GM23338 (cell line): ENCODE results near the gene TRIM8. TPM values are rescaled to one million over a fixed set of nuclear protein-coding genes. Genes with fewer than 3 reads are reported as not detected.

ENCODE experiments used
- ATAC-seq: fragments of 200-7000 bp; cut with Tn5 transposase; 3 replicates; pipeline ENCODE4 v1.9.1; 2020
- DNase-seq: peaks from one replicate; pipeline ENCODE4 v3.0.0-alpha.2; 2015; ENCODE audit warnings: low spot score
- H2AFZ ChIP-seq: fragments of 200-600 bp; sonication (generic); 2 replicates; pipeline ENCODE4 v1.8.0; 2016; ENCODE audit warnings: antibody characterized with exemption, mild to moderate bottlenecking, moderate library complexity
- H3F3A ChIP-seq: fragments of 200-600 bp; sonication (generic); replicated peaks from 2 replicates; pipeline ENCODE4 v1.8.0; 2017; ENCODE audit warnings: antibody characterized with exemption, mixed run types, low read depth
- H3K27ac ChIP-seq: fragments of 200-600 bp; sonication (generic); 2 replicates; pipeline ENCODE4 v1.6.1; 2016; ENCODE audit warnings: low read depth
- H3K27me3 ChIP-seq: fragments of 200-600 bp; sonication (generic); 2 replicates; pipeline ENCODE4 v1.8.0; 2016; ENCODE audit warnings: mild to moderate bottlenecking, mixed run types, moderate library complexity; ENCODE audit not compliant: insufficient read depth
- H3K36me3 ChIP-seq: fragments of 200-600 bp; sonication (generic); 2 replicates; pipeline ENCODE4 v1.8.0; 2016; ENCODE audit warnings: mild to moderate bottlenecking; ENCODE audit not compliant: insufficient read depth
- H3K4me1 ChIP-seq: fragments of 200-600 bp; sonication (generic); 2 replicates; pipeline ENCODE4 v1.8.0; 2016; ENCODE audit warnings: mild to moderate bottlenecking, moderate library complexity; ENCODE audit not compliant: insufficient read depth
- H3K4me2 ChIP-seq: fragments of 200-600 bp; sonication (generic); 2 replicates; pipeline ENCODE4 v1.7.1; 2017; ENCODE audit warnings: mixed run types
- H3K4me3 ChIP-seq: fragments of 200-600 bp; sonication (generic); 2 replicates; pipeline ENCODE4 v1.6.1; 2016; ENCODE audit warnings: mixed run types
- H3K79me2 ChIP-seq: fragments of 200-600 bp; sonication (generic); replicated peaks from 2 replicates; pipeline ENCODE4 v1.8.0; 2017; ENCODE audit warnings: mild to moderate bottlenecking; ENCODE audit not compliant: insufficient read depth
- H3K9me2 ChIP-seq: fragments of 200-600 bp; sonication (generic); 2 replicates; pipeline ENCODE4 v1.8.0; 2017; ENCODE audit not compliant: insufficient read depth
- H4K20me1 ChIP-seq: fragments of 200-600 bp; sonication (generic); replicated peaks from 2 replicates; pipeline ENCODE4 v1.8.0; 2017; ENCODE audit warnings: mild to moderate bottlenecking; ENCODE audit not compliant: insufficient read depth
- H3K27ac Mint-ChIP-seq: 2 replicates; pipeline ENCODE4 v1.8.0; 2020; ENCODE audit warnings: inconsistent platforms, mild to moderate bottlenecking, moderate library complexity, mixed read lengths
- H3K27me3 Mint-ChIP-seq: 3 replicates; pipeline ENCODE4 v1.8.0; 2022; ENCODE audit warnings: low read depth, mild to moderate bottlenecking, moderate library complexity, mixed read lengths, inconsistent platforms; ENCODE audit not compliant: insufficient read depth, poor library complexity
- H3K36me3 Mint-ChIP-seq: 3 replicates; pipeline ENCODE4 v1.8.0; 2021; ENCODE audit warnings: low read depth, mild to moderate bottlenecking, inconsistent platforms, moderate library complexity, mixed read lengths
- H3K4me1 Mint-ChIP-seq: 3 replicates; pipeline ENCODE4 v1.8.0; 2020; ENCODE audit warnings: mild to moderate bottlenecking, inconsistent platforms, mixed read lengths
- H3K4me3 Mint-ChIP-seq: 3 replicates; pipeline ENCODE4 v1.8.0; 2021; ENCODE audit warnings: moderate library complexity, mild to moderate bottlenecking, inconsistent platforms, mixed read lengths
- H3K9me3 Mint-ChIP-seq: 3 replicates; pipeline ENCODE4 v1.8.0; 2020; ENCODE audit warnings: moderate library complexity, mild to moderate bottlenecking, inconsistent platforms, mixed read lengths
- CREB1 ChIP-seq: fragments of 250-450 bp; sonication (Bioruptor Pico); IDR thresholded peaks from 2 replicates; pipeline ENCODE4 v1.5.0; 2020; ENCODE audit warnings: low read depth, mild to moderate bottlenecking, moderate library complexity
- CTCF ChIP-seq, 2 experiments: fragments of 200-600 bp in 1 of 2; sonication (generic) in 1 of 2; conservative IDR thresholded peaks; 2 replicates each; pipeline versions ENCODE4 v1.5.1 to v1.6.1; 2016 to 2017; ENCODE audit warnings: antibody characterized with exemption in 2 of 2, low read depth in 2 of 2, mild to moderate bottlenecking in 2 of 2, moderate library complexity in 1 of 2
- EZH2 ChIP-seq: fragments of 200-600 bp; sonication (generic); IDR thresholded peaks from one replicate; pipeline ENCODE4 v1.8.0; 2017; ENCODE audit warnings: antibody characterized with exemption, mild to moderate bottlenecking, low read depth; ENCODE audit not compliant: unreplicated experiment
- EZH2phosphoT487 ChIP-seq: fragments of 200-600 bp; sonication (generic); IDR thresholded peaks from one replicate; pipeline ENCODE4 v1.8.1; 2018; ENCODE audit warnings: antibody characterized with exemption; ENCODE audit not compliant: unreplicated experiment
- JUNB ChIP-seq: IDR thresholded peaks from one replicate; pipeline ENCODE4 v1.6.1; 2016; ENCODE audit warnings: antibody characterized with exemption; ENCODE audit not compliant: unreplicated experiment
- NANOG ChIP-seq: IDR thresholded peaks from 2 replicates; pipeline ENCODE4 v1.6.1; 2016; ENCODE audit warnings: antibody characterized with exemption, borderline replicate concordance
- POLR2AphosphoS5 ChIP-seq: IDR thresholded peaks from 2 replicates; pipeline ENCODE4 v1.6.1; 2016; ENCODE audit warnings: antibody characterized with exemption, low read depth
- REST ChIP-seq: IDR thresholded peaks from one replicate; pipeline ENCODE4 v1.6.1; 2018; ENCODE audit warnings: antibody characterized with exemption; ENCODE audit not compliant: unreplicated experiment
- STAT1 ChIP-seq: IDR thresholded peaks from one replicate; pipeline ENCODE4 v1.6.1; 2016; ENCODE audit warnings: antibody characterized with exemption; ENCODE audit not compliant: unreplicated experiment
- ZNF114 ChIP-seq: fragments of 250-450 bp; sonication (Bioruptor Pico); IDR thresholded peaks from 2 replicates; pipeline ENCODE4 v1.5.0; 2020; ENCODE audit warnings: mild to moderate bottlenecking, moderate library complexity
- ZNF331 ChIP-seq: fragments of 250-450 bp; sonication (Bioruptor Pico); IDR thresholded peaks from 2 replicates; pipeline ENCODE4 v1.5.0; 2020; ENCODE audit warnings: low read depth, mild to moderate bottlenecking, moderate library complexity
- ZNF462 ChIP-seq: fragments of 250-450 bp; sonication (Bioruptor Pico); IDR thresholded peaks from 2 replicates; pipeline ENCODE4 v1.5.0; 2020; ENCODE audit warnings: mild to moderate bottlenecking, moderate library complexity
- polyA plus RNA-seq: library from polyadenylated mRNA; unstranded; fragments of >200 nt; fragmentation: Nextera tagmentation; extraction: Ambion mirVana; gene quantifications from 2 replicates; pipeline ENCODE4 v1.2.1, GENCODE V29; 2016
- total RNA-seq: library from RNA; depleted of rRNA; stranded (reverse); fragments of >200 nt; shearing (Covaris generic); gene quantifications from 2 replicates; pipeline ENCODE4 v1.2.3, GENCODE V29; 2014

Gene TRIM8
- total and polyA plus RNA-seq, 2 experiments from 2014 or later: 15.1 to 36.7 TPM

GRCh38 chr10:102678842-102679289 is 34.6 kb downstream of the TRIM8 start:
- DNase-seq (peak; percentile 93), ATAC-seq (peak; percentile 87)
- Histone ChIP-seq H2AFZ (no peak overlapping the region), H3K27ac (peak overlapping the region; percentile 51; the same call in 1 of the 2 replicates), H3K27me3 (no peaks in the 10 kb centered on the region), H3K79me2 (no peaks in the 10 kb centered on the region), H4K20me1 (no peaks in the 10 kb centered on the region; the same call in 1 of the 2 replicates), H3K4me3 (peak overlapping the region; percentile 28; the same call in 1 of the 2 replicates), H3K9me2 (no peaks in the 10 kb centered on the region), H3K36me3 (no peaks in the 10 kb centered on the region), H3K4me1 (peaks cover 48% of the 10 kb centered on the region), H3K4me2 (peak overlapping the region; percentile 72), H3F3A (peaks cover 20% of the 10 kb centered on the region)
- TF ChIP-seq EZH2phosphoT487 (no peak), REST (no peak), STAT1 (no peak), CTCF (conservative IDR thresholded peaks at IDR 0.05; ENCODE audit: low read depth in 2 of 2) (peak; percentile 81 to 91), CREB1 (CRISPR knock-in tag) (no peak), ZNF462 (CRISPR knock-in tag) (0 out of 2 replicates have a peak, but pooled peaks have one; percentile 22), ZNF331 (CRISPR knock-in tag) (no peak), NANOG (no peak), JUNB (no peak), POLR2AphosphoS5 (no peak), EZH2 (no peak), ZNF114 (CRISPR knock-in tag) (no peak)
- peak overlapping the region; percentile 86; the same call in 1 of the 2 replicates for H3K27ac Mint-ChIP-seq
- peak overlapping the region; percentile 62 for H3K4me3 Mint-ChIP-seq
- H3K36me3 Mint-ChIP-seq: peaks cover 19% of the 10 kb centered on the region
- H3K4me1 Mint-ChIP-seq: peaks cover 57% of the 10 kb centered on the region
- H3K9me3 Mint-ChIP-seq: no peaks in the 10 kb centered on the region
- H3K27me3 Mint-ChIP-seq: peaks cover 18% of the 10 kb centered on the region
